ENCODE data around the gene TSPAN18.

GRCh38 chr11:44765676-44766075, 38.9 kb downstream of the TSPAN18 start:
- TF ChIP-seq CTCF (IDR thresholded peaks at IDR 0.05) (no peak), POLR2A (IDR thresholded peaks at IDR 0.05) (no peak), POLR2AphosphoS5 (IDR thresholded peaks at IDR 0.05) (no peak), EP300 (IDR thresholded peaks at IDR 0.05) (no peak)

Data from gastroesophageal sphincter (tissue), 3 donors.